Stimulated activated naive B cell treated with anti-CD40 and anti-IgM and Interleukin-4, amounts not matched to agents 10 μg/mL and 1 μg/mL and 100 μg/mL, for 72 hours (primary cell): ENCODE measurements around the gene CDC42SE2.

Experiments used
- ATAC-seq, 2 donors: fragments of 150-1000 bp; cut with Tn5 transposase; replicated peaks; 2 replicates each; pipeline ENCODE4 v1.10.0; 2021; ENCODE audit warnings: moderate library complexity in 1 of 2
- DNase-seq: peaks from one replicate; pipeline ENCODE4 v3.0.0; 2021
- H3K27ac Mint-ChIP-seq: one replicate; pipeline ENCODE4 v1.8.0; 2022; ENCODE audit warnings: mild to moderate bottlenecking, mixed read lengths
- H3K27me3 Mint-ChIP-seq, 2 donors: one replicate each; pipeline ENCODE4 v1.8.0; 2022; ENCODE audit warnings: mixed read lengths in 2 of 2
- H3K36me3 Mint-ChIP-seq, 2 donors: one replicate each; pipeline ENCODE4 v1.8.0; 2022; ENCODE audit warnings: mixed read lengths in 2 of 2, mild to moderate bottlenecking in 1 of 2
- H3K4me1 Mint-ChIP-seq, 2 donors: one replicate each; pipeline ENCODE4 v1.8.0; 2022; ENCODE audit warnings: mixed read lengths in 2 of 2, mild to moderate bottlenecking in 1 of 2
- H3K4me3 Mint-ChIP-seq, 2 donors: one replicate each; pipeline ENCODE4 v1.8.0; 2022; ENCODE audit warnings: mild to moderate bottlenecking in 2 of 2, mixed read lengths in 2 of 2, moderate library complexity in 1 of 2
- H3K9me3 Mint-ChIP-seq, 2 donors: one replicate each; pipeline ENCODE4 v1.8.0; 2022; ENCODE audit warnings: mixed read lengths in 2 of 2, mild to moderate bottlenecking in 1 of 2

CDC42SE2 gene, protein sequence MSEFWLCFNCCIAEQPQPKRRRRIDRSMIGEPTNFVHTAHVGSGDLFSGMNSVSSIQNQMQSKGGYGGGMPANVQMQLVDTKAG

DNA sequence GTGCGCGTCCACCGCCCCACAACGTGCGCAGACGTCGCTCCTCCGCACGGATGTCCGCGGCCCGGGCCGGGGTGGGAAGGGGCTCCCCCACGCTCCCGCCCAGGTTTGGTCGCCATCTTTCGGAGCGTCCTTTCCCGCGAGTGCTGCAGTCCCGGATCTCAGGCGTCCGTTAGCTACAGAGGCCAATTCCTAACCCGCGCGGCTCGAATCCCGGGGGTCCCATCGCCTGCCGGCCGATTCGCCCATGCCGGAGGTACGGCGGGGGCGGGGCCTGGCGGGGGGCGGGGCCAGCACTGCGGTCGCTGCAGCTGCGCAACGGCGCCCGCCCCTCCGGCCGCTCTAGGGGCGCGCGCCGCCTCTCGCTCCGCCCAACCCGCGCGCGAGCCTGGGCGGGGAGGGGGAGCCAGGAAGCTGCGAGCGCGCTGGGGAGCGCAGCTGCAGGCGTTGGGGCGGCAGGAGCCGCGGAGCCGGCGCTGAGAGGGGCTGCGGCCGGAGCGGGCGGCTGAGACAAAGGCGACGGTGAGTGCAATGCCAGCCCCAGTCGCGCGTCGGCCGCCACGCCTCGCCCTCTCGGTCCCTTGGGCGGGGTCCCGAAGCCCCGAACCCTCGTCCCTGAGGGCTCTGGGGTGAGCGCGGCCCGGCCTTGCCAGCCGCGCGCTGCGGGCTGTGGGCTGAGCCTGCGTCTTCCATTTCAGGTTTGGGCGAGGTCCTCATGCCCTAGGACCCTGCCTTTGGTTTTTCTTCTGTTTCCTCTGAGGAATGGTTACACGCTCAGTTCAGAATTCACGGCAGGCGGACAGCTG, at the start of gene CDC42SE2:
Gene CDC42SE2, plus strand, starts transcription at position 406 of the 803 bp plus-strand sequence. CDS start 95,441 bp downstream, outside the sequence.
- Mint-ChIP-seq H3K4me1 (peaks cover 8 to 26% of the 10 kb centered on the region in 2 donors), H3K27ac (peak within 1 kb of the TSS; percentile 95), H3K27me3 (no peaks in the 10 kb centered on the region), H3K4me3 (peak within 1 kb of the TSS; percentile 85 to 90), H3K36me3 (peaks cover 7 to 20% of the 10 kb centered on the region in 2 donors), H3K9me3 (no peaks in the 10 kb centered on the region)
- DNase-seq (peak; percentile 86), ATAC-seq (peak; percentile 90 to 92)

DNA sequence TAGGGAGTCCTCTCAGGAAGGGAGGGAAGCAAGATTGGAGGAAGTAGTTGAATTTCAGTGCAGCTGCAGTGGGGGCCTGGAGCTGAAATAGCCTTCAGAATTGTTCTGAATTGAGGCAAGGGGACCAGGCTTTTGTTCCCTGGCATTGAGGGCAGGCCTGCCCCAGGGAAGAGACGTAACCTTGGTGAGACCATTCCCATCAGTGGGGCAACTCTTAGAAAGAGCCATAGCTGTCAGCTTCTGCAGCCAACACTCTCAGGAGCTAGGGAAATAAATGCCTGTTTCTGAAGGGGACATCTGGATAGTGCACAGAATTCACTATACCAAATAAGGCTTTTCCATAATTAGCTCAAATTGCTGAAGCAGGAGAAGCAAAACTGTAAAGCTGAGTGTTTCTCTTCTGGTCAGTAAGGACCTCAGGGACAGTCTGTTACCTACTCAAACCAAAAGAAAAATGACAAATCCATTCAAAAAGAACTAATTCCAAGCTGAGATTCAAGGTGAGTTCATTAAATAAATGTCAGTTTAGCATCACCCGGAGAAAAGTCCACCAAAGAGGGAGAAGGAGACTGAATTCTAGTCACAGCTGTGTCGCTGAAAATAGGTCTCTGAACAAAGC, 49.1 kb upstream of the CDC42SE2 start:
- Mint-ChIP-seq H3K9me3 (peaks cover 0 to 2% of the 10 kb centered on the region in 2 donors), H3K27me3 (no peaks in the 10 kb centered on the region), H3K27ac (peak overlapping the region; percentile 42), H3K36me3 (peaks cover 2 to 6% of the 10 kb centered on the region in 2 donors), H3K4me3 (no peak overlapping the region), H3K4me1 (peaks cover 38 to 80% of the 10 kb centered on the region in 2 donors)
- DNase-seq (no peak), ATAC-seq (no peak)

DNA sequence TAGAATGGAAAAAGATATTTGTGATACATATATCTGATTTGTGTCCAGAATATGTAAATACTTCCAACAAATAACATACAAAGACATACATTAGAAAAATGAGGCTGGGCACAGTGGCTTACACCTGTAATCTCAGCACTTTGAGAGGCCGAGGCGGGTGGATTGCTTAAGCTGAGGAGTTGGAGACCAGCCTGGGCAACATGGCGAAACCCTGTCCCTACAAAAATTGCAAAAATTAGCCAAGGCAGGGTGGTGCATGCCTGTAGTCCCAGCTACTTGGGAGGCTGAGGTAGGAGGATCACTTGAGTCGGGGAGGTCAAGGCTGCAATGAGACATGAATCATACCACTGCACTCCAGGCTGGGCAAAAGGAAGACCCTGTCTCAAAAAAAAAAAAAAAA, 46.1 kb upstream of the CDC42SE2 start:
- peaks cover 18 to 61% of the 10 kb centered on the region in 2 donors for H3K4me1 Mint-ChIP-seq
- peaks cover 0 to 2% of the 10 kb centered on the region in 2 donors for H3K9me3 Mint-ChIP-seq

DNA sequence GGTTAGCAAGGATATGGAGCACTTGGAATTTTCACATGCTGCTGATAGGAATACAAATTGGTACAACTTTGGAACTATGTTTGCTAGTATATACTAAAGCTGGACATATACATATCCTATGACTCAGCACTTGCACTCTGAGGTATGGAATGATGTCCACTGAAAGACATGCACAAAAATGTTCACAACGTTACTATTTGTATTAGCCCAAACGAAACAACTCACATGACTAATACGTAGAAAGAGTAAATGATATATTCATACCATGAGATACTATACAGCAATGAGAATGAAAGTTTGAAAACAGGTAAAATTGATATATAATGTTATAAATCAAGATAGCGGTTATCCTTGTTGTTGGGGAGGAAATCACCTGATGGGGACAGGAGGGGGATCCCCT, 45.5 kb upstream of the CDC42SE2 start:
- peaks cover 18 to 60% of the 10 kb centered on the region in 2 donors for H3K4me1 Mint-ChIP-seq
- peaks cover 0 to 2% of the 10 kb centered on the region in 2 donors for H3K9me3 Mint-ChIP-seq
- H3K27ac Mint-ChIP-seq = peak overlapping the region; percentile 77
- H3K27me3 Mint-ChIP-seq = no peaks in the 10 kb centered on the region
- no peaks in the 10 kb centered on the region for H3K36me3 Mint-ChIP-seq
- DNase-seq = no peak
- no peak overlapping the region for H3K4me3 Mint-ChIP-seq
- peak in 1 of 2 donors; percentile 54 for ATAC-seq

More for the DNA sequence above, 46.1 kb upstream of the CDC42SE2 start:
- DNase-seq (no peak), ATAC-seq (no peak)
- H3K4me3 Mint-ChIP-seq = no peak overlapping the region
- peak overlapping the region; percentile 77 for H3K27ac Mint-ChIP-seq
- no peaks in the 10 kb centered on the region for H3K27me3 Mint-ChIP-seq
- H3K36me3 Mint-ChIP-seq = no peaks in the 10 kb centered on the region

DNA sequence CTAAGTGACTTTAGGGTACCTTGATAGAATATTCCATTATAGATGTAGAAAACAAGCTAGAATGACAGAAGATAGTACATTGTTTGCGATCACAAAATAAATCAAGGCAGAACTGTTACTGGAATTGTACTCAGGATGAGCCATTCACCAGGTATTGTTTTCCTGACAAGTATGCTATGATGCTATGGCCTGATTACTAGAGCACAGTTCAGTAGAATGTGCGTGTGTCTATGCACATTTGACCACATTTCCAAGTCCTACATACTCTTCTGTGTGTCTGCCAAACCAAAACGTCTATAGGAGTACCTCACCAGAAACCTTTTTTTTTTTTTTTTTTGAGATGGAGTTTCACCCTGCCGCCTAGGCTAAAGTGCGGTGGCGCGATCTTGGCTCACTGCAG, 43.3 kb upstream of the CDC42SE2 start:
- no peaks in the 10 kb centered on the region for H3K36me3 Mint-ChIP-seq
- peaks cover 0 to 2% of the 10 kb centered on the region in 2 donors for H3K9me3 Mint-ChIP-seq

DNA sequence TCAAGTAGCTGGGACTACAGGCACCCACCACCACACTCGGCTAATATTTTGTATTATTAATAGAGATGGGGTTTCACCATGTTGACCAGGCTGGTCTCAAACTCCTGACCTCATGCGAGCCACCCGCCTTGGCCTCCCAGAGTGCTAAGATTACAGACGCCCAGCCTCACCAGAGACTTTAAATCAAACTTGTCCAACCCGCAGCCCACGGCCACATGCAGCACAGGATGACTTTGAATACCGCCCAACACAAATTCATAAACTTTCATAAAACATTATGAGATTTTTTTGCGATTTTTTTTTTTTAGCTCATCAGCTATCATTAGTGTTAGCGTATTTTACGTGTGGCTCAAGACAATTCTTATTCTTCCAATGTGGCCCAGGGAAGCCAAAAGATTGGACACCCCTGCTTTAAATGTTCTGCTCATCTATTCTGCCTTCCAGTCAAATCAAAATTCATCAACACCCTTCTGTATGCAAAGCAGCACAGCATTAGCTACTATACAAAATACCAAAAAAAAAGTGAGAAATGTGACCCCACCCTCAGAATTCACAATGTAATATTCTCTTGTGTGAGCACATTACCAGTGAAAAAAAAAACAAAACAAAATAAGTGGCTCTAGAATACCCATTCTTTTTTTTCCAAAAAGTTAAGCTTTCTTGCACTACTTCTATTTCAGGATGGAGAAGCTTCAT, 42.7 kb upstream of the CDC42SE2 start:
- H3K27me3 Mint-ChIP-seq = no peaks in the 10 kb centered on the region
- H3K4me1 Mint-ChIP-seq = peaks cover 8 to 35% of the 10 kb centered on the region in 2 donors
- DNase-seq = no peak
- H3K4me3 Mint-ChIP-seq = no peak overlapping the region
- no peak for ATAC-seq
- no peaks in the 10 kb centered on the region for H3K36me3 Mint-ChIP-seq
- H3K27ac Mint-ChIP-seq = no peak overlapping the region
- H3K9me3 Mint-ChIP-seq = peaks cover 0 to 2% of the 10 kb centered on the region in 2 donors

More for the DNA sequence above, 43.3 kb upstream of the CDC42SE2 start:
- ATAC-seq (no peak), DNase-seq (no peak)
- Mint-ChIP-seq H3K27me3 (no peaks in the 10 kb centered on the region), H3K27ac (no peak overlapping the region), H3K4me1 (peaks cover 8 to 39% of the 10 kb centered on the region in 2 donors), H3K4me3 (no peak overlapping the region)

DNA sequence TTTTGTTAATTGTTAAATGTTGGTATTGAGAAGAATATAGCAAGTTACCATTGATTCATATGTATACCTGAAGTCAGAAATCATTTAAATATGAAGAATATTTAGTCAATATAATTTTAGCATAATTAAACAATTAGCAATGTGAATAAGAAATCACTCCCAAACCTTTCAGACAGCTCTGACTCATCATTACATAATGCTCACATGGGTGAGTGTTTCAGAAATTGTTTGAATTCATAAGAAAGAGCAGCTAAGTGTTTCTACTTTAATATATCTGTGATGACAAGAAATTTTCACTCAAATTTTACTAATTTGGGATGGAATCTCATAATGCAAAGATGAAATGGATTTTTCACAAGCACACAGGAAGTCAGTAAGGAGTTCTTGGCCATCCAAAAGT, 42.0 kb upstream of the CDC42SE2 start:
- Mint-ChIP-seq H3K9me3 (peaks cover 0 to 2% of the 10 kb centered on the region in 2 donors), H3K4me3 (no peak overlapping the region), H3K36me3 (no peaks in the 10 kb centered on the region), H3K27ac (no peak overlapping the region), H3K27me3 (no peaks in the 10 kb centered on the region), H3K4me1 (peaks cover 5 to 27% of the 10 kb centered on the region in 2 donors)
- DNase-seq (no peak), ATAC-seq (no peak)

DNA sequence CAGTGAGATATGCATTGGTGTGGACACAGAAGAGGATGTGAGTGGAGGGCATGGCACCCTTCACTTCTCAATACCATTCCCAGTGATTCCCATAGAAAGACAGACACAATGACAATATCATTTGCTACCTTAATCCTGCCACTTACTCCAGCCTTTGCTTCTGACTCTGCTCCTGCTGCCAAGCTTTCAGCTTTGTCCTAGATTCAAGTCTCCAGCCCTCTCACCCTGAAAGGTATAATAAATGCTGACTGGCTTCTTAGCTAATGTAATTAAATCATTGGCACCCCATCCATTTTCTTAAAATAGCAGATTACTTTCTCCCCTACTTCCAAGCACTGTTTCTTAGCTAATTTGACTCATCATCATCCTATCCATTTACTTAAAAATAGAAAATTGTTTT, 41.1 kb upstream of the CDC42SE2 start:
- Mint-ChIP-seq H3K27ac (no peak overlapping the region), H3K4me1 (peaks cover 5 to 19% of the 10 kb centered on the region in 2 donors), H3K36me3 (no peaks in the 10 kb centered on the region), H3K27me3 (no peaks in the 10 kb centered on the region), H3K4me3 (no peak overlapping the region), H3K9me3 (peaks cover 0 to 2% of the 10 kb centered on the region in 2 donors)
- ATAC-seq = no peak
- DNase-seq = no peak

DNA sequence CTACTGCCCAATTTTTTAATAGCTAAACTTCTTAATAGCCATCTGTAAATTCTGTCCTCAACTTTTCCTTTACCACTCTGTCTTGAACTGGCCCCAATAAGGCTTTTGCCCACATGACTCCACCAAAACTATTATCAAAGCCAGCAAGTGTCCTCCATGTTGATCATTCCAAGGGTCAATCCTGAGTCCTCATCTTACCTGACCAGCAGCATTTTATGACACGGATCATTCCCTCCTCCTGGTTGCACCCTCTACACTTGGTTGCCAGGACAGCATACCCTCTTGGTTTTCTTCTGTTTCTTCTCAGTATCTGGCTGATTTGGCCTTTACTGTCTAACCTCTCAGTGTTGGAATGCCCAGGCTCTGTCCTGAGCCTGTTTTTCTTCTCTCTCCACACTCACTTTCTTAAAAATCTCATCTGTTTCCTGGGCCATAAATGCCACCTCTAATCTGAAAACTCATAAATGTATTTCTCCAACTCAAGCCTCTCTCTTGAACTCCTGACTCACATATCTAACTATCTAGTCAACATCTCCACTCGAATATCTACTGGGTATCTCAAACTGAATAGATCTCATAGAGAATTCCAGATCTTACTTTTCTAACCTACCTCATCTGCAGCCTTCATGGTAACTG, 40.0 kb upstream of the CDC42SE2 start:
- Mint-ChIP-seq H3K9me3 (no peaks in the 10 kb centered on the region), H3K36me3 (no peaks in the 10 kb centered on the region), H3K4me1 (peaks cover 2 to 10% of the 10 kb centered on the region in 2 donors), H3K27ac (no peak overlapping the region), H3K27me3 (no peaks in the 10 kb centered on the region), H3K4me3 (no peak overlapping the region)
- DNase-seq (no peak), ATAC-seq (no peak)

DNA sequence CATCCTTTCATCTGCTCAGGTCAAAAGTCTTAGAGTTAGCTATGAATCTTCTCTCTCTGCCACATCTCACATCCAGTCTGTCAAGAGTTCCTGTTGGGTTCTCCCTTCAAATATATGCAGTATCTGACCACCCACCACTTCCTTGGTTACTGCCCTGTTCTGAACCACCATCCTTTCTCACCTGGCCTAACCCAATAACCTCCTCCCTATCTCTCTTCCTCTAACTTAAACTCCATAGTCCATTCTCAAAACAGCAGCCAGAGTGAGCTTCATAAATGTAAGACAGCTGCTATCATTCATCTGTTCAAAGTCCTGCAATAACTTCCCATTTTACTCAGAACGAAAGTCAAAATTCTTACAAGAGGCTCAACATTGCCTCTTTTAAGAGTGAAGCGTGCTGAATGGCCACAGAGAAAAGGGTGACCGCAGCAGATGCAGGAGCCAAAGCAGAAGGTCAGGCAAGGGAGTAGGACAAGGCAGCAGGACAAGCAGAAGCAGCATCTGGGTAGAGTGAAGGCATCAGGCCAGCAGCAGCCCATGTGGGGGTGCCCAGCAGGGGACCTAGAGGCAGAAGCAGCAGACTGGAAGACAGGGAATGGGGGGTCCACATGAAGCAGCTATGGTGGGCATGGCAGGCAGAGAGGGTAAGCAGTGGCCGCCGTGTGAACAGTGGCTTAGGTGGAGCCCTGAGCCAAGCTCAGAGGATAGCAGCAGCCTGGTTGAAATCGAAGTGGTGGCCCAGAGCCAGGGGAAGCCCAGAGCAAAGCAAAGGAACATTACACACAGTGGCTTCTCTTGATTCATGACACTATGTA, 39.3 kb upstream of the CDC42SE2 start:
- no peaks in the 10 kb centered on the region for H3K27me3 Mint-ChIP-seq
- peak; percentile 53 for DNase-seq

DNA sequence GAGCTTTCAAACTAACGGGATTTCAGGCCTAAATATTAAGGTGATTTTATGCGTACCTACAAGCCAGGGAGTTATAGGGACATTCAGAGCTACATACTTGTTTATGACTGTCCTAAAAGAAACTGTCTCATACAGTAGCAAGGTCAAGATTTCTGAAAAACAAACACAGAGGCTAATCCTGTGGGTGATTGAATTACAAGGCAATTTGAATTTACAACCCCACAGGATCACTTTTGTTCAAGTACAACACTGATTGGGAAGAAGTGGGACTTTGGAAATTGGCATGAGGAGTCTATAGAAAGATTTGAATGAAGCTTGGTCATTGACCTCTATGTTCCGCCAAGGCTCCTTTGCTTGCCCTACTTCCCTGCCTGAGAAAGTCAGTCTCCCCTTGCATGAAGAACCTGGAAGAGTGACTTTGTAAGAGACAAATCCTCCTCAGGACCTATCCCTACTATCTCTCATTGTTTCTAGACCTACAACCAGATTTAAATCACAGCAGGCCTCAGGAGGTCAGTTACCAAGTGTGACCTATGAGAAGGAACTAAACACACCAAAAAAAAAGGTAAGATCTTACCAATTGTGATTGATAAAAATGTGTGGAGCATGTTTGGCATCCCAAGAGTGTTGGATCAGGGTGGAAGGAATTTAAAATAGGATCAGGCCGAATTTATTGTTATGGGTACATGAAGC, 38.4 kb upstream of the CDC42SE2 start:
- H3K27me3 Mint-ChIP-seq = no peaks in the 10 kb centered on the region
- DNase-seq = no peak
- peaks cover 7 to 21% of the 10 kb centered on the region in 2 donors for H3K4me1 Mint-ChIP-seq
- no peaks in the 10 kb centered on the region for H3K9me3 Mint-ChIP-seq
- H3K36me3 Mint-ChIP-seq = no peaks in the 10 kb centered on the region
- H3K27ac Mint-ChIP-seq = no peak overlapping the region
- H3K4me3 Mint-ChIP-seq = no peak overlapping the region
- ATAC-seq = peak in 1 of 2 donors; percentile 1

More for the DNA sequence above, 39.3 kb upstream of the CDC42SE2 start:
- Mint-ChIP-seq H3K27ac (no peak overlapping the region), H3K36me3 (no peaks in the 10 kb centered on the region), H3K4me1 (peaks cover 4 to 13% of the 10 kb centered on the region in 2 donors), H3K9me3 (no peaks in the 10 kb centered on the region), H3K4me3 (no peak overlapping the region)
- ATAC-seq = peak; percentile 92

DNA sequence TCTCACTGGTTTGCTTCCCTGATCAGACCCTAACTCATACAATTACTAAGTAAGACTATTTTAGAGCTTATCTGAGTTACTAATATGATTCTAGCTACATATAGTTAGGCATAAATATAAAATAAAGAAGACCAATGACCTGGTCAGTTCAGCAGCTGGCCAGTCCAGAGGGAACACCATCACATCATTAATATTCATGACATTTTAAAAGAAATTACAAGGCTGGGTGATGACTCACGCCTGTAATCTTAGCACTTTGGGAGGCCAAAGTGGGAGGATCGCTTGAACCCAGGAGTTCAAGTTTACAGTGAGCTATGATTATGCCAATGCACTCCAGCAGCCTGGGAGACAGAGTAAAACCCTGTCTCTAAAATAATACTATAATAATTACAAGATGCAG, 37.0 kb upstream of the CDC42SE2 start:
- Mint-ChIP-seq H3K27me3 (no peaks in the 10 kb centered on the region), H3K9me3 (no peaks in the 10 kb centered on the region), H3K4me3 (no peak overlapping the region), H3K27ac (no peak overlapping the region), H3K4me1 (peaks cover 7 to 25% of the 10 kb centered on the region in 2 donors), H3K36me3 (no peaks in the 10 kb centered on the region)
- DNase-seq (no peak), ATAC-seq (no peak)

DNA sequence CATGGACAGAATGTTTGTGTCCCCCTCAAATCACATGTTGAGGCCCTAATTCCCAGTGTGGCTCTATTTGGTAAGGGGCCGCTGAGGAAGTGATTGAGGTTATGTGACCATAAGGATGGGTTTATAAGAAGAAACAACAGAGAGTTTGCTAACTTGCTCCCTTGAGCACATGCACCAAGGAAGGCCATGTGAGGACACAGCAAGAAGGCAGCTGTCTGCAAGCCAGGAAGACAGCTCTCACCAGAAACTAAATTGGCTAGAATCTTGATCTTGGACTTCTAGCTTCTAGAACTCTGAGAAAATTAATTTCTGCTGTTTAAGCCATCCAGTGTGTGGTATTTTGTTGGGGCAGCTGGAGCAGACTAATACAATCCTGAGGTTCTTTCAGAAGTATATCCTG, 35.2 kb upstream of the CDC42SE2 start:
- DNase-seq (no peak), ATAC-seq (no peak)
- Mint-ChIP-seq H3K9me3 (no peaks in the 10 kb centered on the region), H3K27me3 (no peaks in the 10 kb centered on the region), H3K4me1 (peaks cover 7 to 25% of the 10 kb centered on the region in 2 donors), H3K4me3 (no peak overlapping the region), H3K27ac (no peak overlapping the region), H3K36me3 (no peaks in the 10 kb centered on the region)
